Hepatocyte (in vitro differentiated cells): Measurements from ENCODE around the gene CORO2B. TPM values are rescaled to one million over a fixed set of nuclear protein-coding genes. Genes with fewer than 3 reads are reported as not detected.

Experiments
- DNase-seq: peaks from one replicate; pipeline ENCODE4 v3.0.0-alpha.2; 2016; ENCODE audit warnings: low spot score
- H2AFZ ChIP-seq: fragments of 200-600 bp; sonication (generic); 2 replicates; pipeline ENCODE4 v1.6.0; 2016; ENCODE audit warnings: antibody characterized with exemption, mild to moderate bottlenecking
- H3K27ac ChIP-seq: fragments of 200-600 bp; sonication (generic); 2 replicates; pipeline ENCODE4 v1.5.1; 2016; ENCODE audit warnings: mild to moderate bottlenecking
- H3K27me3 ChIP-seq: fragments of 200-600 bp; sonication (generic); 2 replicates; pipeline ENCODE4 v1.6.1; 2016
- H3K36me3 ChIP-seq: fragments of 200-600 bp; sonication (generic); replicated peaks from 2 replicates; pipeline ENCODE4 v1.5.1; 2016; ENCODE audit warnings: low read depth; ENCODE audit not compliant: insufficient read depth
- H3K4me1 ChIP-seq: fragments of 200-600 bp; sonication (generic); 2 replicates; pipeline ENCODE4 v1.5.1; 2016; ENCODE audit warnings: mild to moderate bottlenecking, moderate library complexity; ENCODE audit not compliant: insufficient read depth
- H3K4me2 ChIP-seq: fragments of 200-600 bp; sonication (generic); 2 replicates; pipeline ENCODE4 v1.6.0; 2016
- H3K4me3 ChIP-seq: fragments of 200-600 bp; sonication (generic); 2 replicates; pipeline ENCODE4 v1.5.1; 2016; ENCODE audit warnings: mild to moderate bottlenecking
- H3K79me2 ChIP-seq: fragments of 200-600 bp; sonication (generic); 2 replicates; pipeline ENCODE4 v1.6.0; 2017; ENCODE audit warnings: mild to moderate bottlenecking
- H3K9me2 ChIP-seq: fragments of 200-600 bp; sonication (generic); replicated peaks from 2 replicates; pipeline ENCODE4 v1.6.0; 2017; ENCODE audit warnings: mild to moderate bottlenecking; ENCODE audit not compliant: insufficient read depth
- H3K9me3 ChIP-seq: fragments of 200-600 bp; sonication (generic); 2 replicates; pipeline ENCODE4 v1.5.1; 2016; ENCODE audit warnings: low read depth, mild to moderate bottlenecking
- H4K20me1 ChIP-seq: fragments of 200-600 bp; sonication (generic); 2 replicates; pipeline ENCODE4 v1.6.0; 2016; ENCODE audit warnings: mild to moderate bottlenecking; ENCODE audit not compliant: insufficient read depth, poor library complexity, severe bottlenecking
- CTCF ChIP-seq: fragments of 200-600 bp; sonication (generic); IDR thresholded peaks from 2 replicates; pipeline ENCODE4 v1.5.1; 2016; ENCODE audit warnings: antibody characterized with exemption, mild to moderate bottlenecking; ENCODE audit not compliant: poor library complexity
- EZH2 ChIP-seq: fragments of 200-600 bp; sonication (generic); IDR thresholded peaks from 2 replicates; pipeline ENCODE4 v1.6.1; 2016; ENCODE audit warnings: antibody characterized with exemption, mild to moderate bottlenecking, borderline replicate concordance
- EZH2phosphoT487 ChIP-seq: fragments of 200-600 bp; sonication (generic); IDR thresholded peaks from one replicate; pipeline ENCODE4 v1.6.1; 2018; ENCODE audit warnings: antibody characterized with exemption, mild to moderate bottlenecking, low read depth, moderate library complexity; ENCODE audit not compliant: unreplicated experiment, severe bottlenecking
- WGBS: methylation state at CpG from one replicate; pipeline ENCODE4 v1.1.6; 2016; ENCODE audit warnings: low lambda C conversion rate; ENCODE audit errors: missing lambda C conversion rate; 5-methylcytosine and 5-hydroxymethylcytosine counted together
- polyA plus RNA-seq: library from polyadenylated mRNA; unstranded; fragments of >200 nt; fragmentation: Nextera tagmentation; extraction: Ambion mirVana; gene quantifications from 2 replicates; pipeline ENCODE4 v1.2.1, GENCODE V29; 2016
- total RNA-seq: library from RNA; depleted of rRNA; stranded (reverse); fragments of >200 nt; gene quantifications from 2 replicates; pipeline ENCODE4 v1.2.3, GENCODE V29; 2014

The CORO2B gene
- total and polyA plus RNA-seq, 2 experiments from 2014 or later: 2.9 to 5.1 TPM

GRCh38 chr15:68683026-68683425 lies 104.2 kb downstream of the CORO2B start:
- no peaks in the 10 kb centered on the region for H3K79me2 ChIP-seq
- 96% methylated on average over 8 of the region's 8 CpGs for WGBS
- no peaks in the 10 kb centered on the region for H3K9me3 ChIP-seq
- DNase-seq: no peak
- no peaks in the 10 kb centered on the region for H3K9me2 ChIP-seq
- no peak overlapping the region for H3K4me3 ChIP-seq
- H4K20me1 ChIP-seq: no peaks in the 10 kb centered on the region
- no peaks in the 10 kb centered on the region for H3K4me1 ChIP-seq
- H3K4me2 ChIP-seq: no peak overlapping the region
- TF ChIP-seq EZH2: no peak
- TF ChIP-seq CTCF: no peak
- no peak for TF ChIP-seq EZH2phosphoT487
- H2AFZ ChIP-seq: no peak overlapping the region
- no peaks in the 10 kb centered on the region for H3K27me3 ChIP-seq
- H3K27ac ChIP-seq: no peak overlapping the region
- no peaks in the 10 kb centered on the region for H3K36me3 ChIP-seq

DNA sequence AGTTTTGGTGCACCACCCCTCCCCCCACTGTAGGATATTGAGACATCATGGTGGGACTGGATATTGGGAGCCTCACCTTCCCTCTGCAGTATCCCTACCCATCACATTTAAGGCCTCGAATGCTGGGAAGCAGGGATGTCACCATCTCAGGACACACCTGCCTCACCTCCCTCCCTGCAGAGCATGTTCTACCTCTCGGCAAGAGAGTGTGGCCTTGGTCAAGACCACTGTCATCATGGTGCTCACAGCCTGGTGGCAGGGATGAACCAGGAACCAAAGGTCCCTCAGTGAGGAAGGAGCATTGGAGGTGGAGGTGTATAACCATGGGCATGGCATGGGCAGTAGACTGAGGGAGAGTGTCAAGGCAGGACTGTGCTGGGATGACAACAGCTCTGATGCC lies 104.8 kb downstream of the CORO2B start:
- H3K4me3 ChIP-seq: no peak overlapping the region
- no peaks in the 10 kb centered on the region for H3K36me3 ChIP-seq
- H3K4me2 ChIP-seq: no peak overlapping the region
- H3K27me3 ChIP-seq: no peaks in the 10 kb centered on the region
- WGBS: 100% methylated on average over 2 of the region's 2 CpGs
- TF ChIP-seq EZH2phosphoT487 (no peak), CTCF (no peak), EZH2 (no peak)
- no peaks in the 10 kb centered on the region for H3K4me1 ChIP-seq
- no peaks in the 10 kb centered on the region for H3K9me2 ChIP-seq
- no peaks in the 10 kb centered on the region for H3K9me3 ChIP-seq
- no peaks in the 10 kb centered on the region for H3K79me2 ChIP-seq
- DNase-seq: no peak
- no peak overlapping the region for H2AFZ ChIP-seq
- H4K20me1 ChIP-seq: no peaks in the 10 kb centered on the region
- H3K27ac ChIP-seq: no peak overlapping the region

GRCh38 chr15:68684476-68684875 lies 105.7 kb downstream of the CORO2B start:
- WGBS: 92% methylated on average over 5 of the region's 5 CpGs
- Histone ChIP-seq H4K20me1 (no peaks in the 10 kb centered on the region), H3K9me3 (no peaks in the 10 kb centered on the region), H3K36me3 (no peaks in the 10 kb centered on the region), H2AFZ (no peak overlapping the region), H3K27ac (no peak overlapping the region), H3K27me3 (no peaks in the 10 kb centered on the region), H3K9me2 (no peaks in the 10 kb centered on the region), H3K79me2 (no peaks in the 10 kb centered on the region), H3K4me3 (no peak overlapping the region), H3K4me2 (no peak overlapping the region), H3K4me1 (no peaks in the 10 kb centered on the region)
- no peak for TF ChIP-seq CTCF
- no peak for TF ChIP-seq EZH2
- no peak for TF ChIP-seq EZH2phosphoT487
- DNase-seq: no peak

GRCh38 chr15:68687136-68687735 lies 108.4 kb downstream of the CORO2B start:
- DNase-seq: no peak
- H3K9me2 ChIP-seq: no peaks in the 10 kb centered on the region
- H3K4me1 ChIP-seq: no peaks in the 10 kb centered on the region
- H4K20me1 ChIP-seq: no peaks in the 10 kb centered on the region
- no peak overlapping the region for H3K4me2 ChIP-seq
- no peak overlapping the region for H3K4me3 ChIP-seq
- no peaks in the 10 kb centered on the region for H3K79me2 ChIP-seq
- 82% methylated on average over 8 of the region's 8 CpGs for WGBS
- H3K9me3 ChIP-seq: no peaks in the 10 kb centered on the region
- no peaks in the 10 kb centered on the region for H3K36me3 ChIP-seq
- H2AFZ ChIP-seq: no peak overlapping the region
- TF ChIP-seq EZH2 (no peak), CTCF (no peak), EZH2phosphoT487 (no peak)
- no peaks in the 10 kb centered on the region for H3K27me3 ChIP-seq
- no peak overlapping the region for H3K27ac ChIP-seq
